ENCODE results near the gene ECT2. TPM values are rescaled to one million over a fixed set of nuclear protein-coding genes. Genes with fewer than 3 reads are reported as not detected.

Gene ECT2
- total RNA-seq, 1 experiment from 2014 or later = 25.6 TPM

DNA sequence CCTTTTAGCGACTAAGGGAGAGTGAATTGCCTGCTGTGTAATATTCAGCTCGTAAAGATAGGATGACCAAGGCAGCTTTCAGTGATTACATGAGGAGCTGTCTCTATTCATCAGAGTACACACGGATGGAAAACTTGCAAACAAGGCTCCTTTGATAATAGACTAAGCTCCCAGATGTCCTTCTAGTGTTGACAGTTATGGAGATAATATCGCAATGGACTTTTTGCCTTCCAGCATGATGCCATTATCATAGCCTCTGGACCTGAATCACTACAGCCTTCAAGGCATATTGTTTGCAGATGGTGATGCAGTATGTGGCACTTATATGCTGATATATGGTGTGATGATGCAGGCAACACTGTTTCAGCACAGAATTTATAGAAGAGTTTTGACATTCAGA is 93.9 kb downstream of the ECT2 start:
- H3K27me3 ChIP-seq (ENCODE audit: low read length) = no peaks in the 10 kb centered on the region
- H3K9me2 ChIP-seq (replicated peaks; ENCODE audit: insufficient read depth, low read length) = no peaks in the 10 kb centered on the region
- 0 out of 2 replicates have a peak, but pooled peaks cover 3% of the 10 kb centered on the region for H3K4me1 ChIP-seq (ENCODE audit: low read length)
- no peak overlapping the region for H3K4me3 ChIP-seq (ENCODE audit: low read length)
- no peaks in the 10 kb centered on the region for H3K9me3 ChIP-seq (ENCODE audit: low read length)
- H3K27ac ChIP-seq (ENCODE audit: low read length) = no peak overlapping the region
- H3K79me2 ChIP-seq (ENCODE audit: low read length) = no peaks in the 10 kb centered on the region
- H3K9ac ChIP-seq (ENCODE audit: low read length) = no peak overlapping the region
- no peaks in the 10 kb centered on the region for H4K20me1 ChIP-seq (ENCODE audit: insufficient read depth, low read depth, low read length)
- H3K4me2 ChIP-seq (ENCODE audit: low read depth, low read length, poor library complexity, severe bottlenecking) = no peak overlapping the region
- DNase-seq = no peak
- no peak overlapping the region for H2AFZ ChIP-seq (ENCODE audit: low read length)
- no peaks in the 10 kb centered on the region for H3K36me3 ChIP-seq (ENCODE audit: insufficient read depth, low read length)

DNA sequence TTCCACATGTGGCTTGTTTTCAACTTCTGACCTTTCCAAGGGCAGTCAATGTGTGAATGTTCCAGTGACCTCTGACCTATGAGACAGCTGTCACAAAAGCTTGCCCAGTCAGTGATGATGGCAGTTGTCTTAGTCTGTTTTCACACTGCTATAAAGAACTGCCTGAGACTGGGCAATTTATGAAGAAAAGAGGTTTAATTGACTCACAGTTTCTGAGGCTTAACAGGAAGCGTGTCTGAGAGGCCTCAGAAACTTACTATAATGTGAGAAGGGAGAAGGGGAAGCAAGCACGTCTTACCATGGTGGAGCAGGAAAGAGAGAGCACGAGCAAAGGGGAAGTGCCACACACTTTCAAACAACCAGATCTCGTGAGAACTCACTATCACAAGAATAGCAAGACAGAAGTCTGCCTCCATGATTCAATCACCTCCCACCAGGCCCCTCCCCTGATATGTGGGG is 95.6 kb downstream of the ECT2 start:
- Histone ChIP-seq H4K20me1 (ENCODE audit: insufficient read depth, low read depth, low read length) (no peaks in the 10 kb centered on the region), H3K79me2 (ENCODE audit: low read length) (no peaks in the 10 kb centered on the region), H3K4me3 (ENCODE audit: low read length) (no peak overlapping the region), H3K4me2 (ENCODE audit: low read depth, low read length, poor library complexity, severe bottlenecking) (no peak overlapping the region), H2AFZ (ENCODE audit: low read length) (no peak overlapping the region; the same call in 1 of the 2 replicates), H3K27ac (ENCODE audit: low read length) (no peak overlapping the region), H3K36me3 (ENCODE audit: insufficient read depth, low read length) (no peaks in the 10 kb centered on the region), H3K27me3 (ENCODE audit: low read length) (no peaks in the 10 kb centered on the region), H3K9me3 (ENCODE audit: low read length) (no peaks in the 10 kb centered on the region), H3K9me2 (replicated peaks; ENCODE audit: insufficient read depth, low read length) (no peaks in the 10 kb centered on the region), H3K9ac (ENCODE audit: low read length) (no peak overlapping the region), H3K4me1 (ENCODE audit: low read length) (0 out of 2 replicates have a peak, but pooled peaks cover 3% of the 10 kb centered on the region)
- peak; percentile 49 for DNase-seq

DNA sequence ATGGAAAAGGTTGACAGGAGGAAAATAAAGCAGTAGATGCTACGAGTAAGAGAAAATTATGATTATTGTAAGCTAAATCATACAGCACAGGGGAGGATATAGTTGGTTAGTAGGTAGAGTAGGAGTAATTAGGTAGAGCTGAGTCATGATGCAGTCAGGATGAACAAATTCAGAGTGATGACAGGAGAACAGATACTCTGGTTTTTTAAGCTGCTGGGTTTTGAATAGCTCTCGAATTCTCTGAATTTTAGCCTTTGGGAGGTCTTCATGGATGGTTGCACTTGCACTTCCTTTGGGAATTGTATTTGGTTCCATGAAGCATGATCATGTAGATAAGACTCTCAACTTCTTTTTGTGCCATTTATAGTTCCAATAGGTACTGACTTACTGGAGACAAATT is 96.2 kb downstream of the ECT2 start:
- Histone ChIP-seq H3K36me3 (ENCODE audit: insufficient read depth, low read length) (no peaks in the 10 kb centered on the region), H4K20me1 (ENCODE audit: insufficient read depth, low read depth, low read length) (no peaks in the 10 kb centered on the region), H3K4me1 (ENCODE audit: low read length) (0 out of 2 replicates have a peak, but pooled peaks cover 3% of the 10 kb centered on the region), H3K27ac (ENCODE audit: low read length) (no peak overlapping the region), H3K27me3 (ENCODE audit: low read length) (no peaks in the 10 kb centered on the region), H3K9ac (ENCODE audit: low read length) (no peak overlapping the region), H3K4me2 (ENCODE audit: low read depth, low read length, poor library complexity, severe bottlenecking) (no peak overlapping the region), H3K9me2 (replicated peaks; ENCODE audit: insufficient read depth, low read length) (no peaks in the 10 kb centered on the region), H3K9me3 (ENCODE audit: low read length) (no peaks in the 10 kb centered on the region), H3K4me3 (ENCODE audit: low read length) (no peak overlapping the region), H2AFZ (ENCODE audit: low read length) (no peak overlapping the region), H3K79me2 (ENCODE audit: low read length) (no peaks in the 10 kb centered on the region)
- no peak for DNase-seq

DNA sequence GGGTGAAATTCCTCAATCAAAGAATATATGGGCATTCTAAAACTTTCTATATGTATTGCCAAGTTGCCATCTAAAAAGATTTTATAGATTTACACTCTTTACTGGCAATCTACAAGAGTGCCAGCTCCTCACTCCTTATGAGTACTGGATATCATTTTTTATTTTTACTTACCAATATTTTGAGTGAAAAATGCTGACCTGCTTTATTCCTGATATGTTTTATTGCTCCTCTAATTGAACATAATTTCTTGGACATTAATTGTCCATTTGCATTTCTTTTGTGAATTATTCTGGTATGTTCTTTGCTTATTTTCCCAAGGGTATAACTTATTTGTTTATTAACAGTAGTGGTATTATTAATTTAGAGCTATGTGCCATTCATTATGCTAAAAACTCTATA is 96.8 kb downstream of the ECT2 start:
- no peak for DNase-seq

DNA sequence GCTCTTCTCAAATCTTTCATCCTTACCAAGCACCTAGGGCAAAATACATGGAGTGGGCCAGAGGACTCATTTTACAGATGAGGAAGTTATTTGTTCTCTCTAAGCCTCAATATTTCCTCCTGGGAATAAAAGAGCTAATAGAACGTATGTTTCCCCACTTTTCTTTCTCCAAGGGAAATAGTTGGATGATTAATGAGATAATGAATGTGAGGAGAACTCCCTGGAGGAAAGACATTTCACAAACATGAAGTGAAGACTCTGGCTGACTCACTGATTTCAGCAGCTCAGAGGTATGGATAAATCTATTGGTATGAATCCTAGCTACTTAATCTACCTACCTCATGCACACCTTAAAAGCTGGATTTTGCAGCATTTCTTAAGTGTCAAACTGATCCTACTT is 98.4 kb downstream of the ECT2 start:
- Histone ChIP-seq H3K4me1 (ENCODE audit: low read length) (0 out of 2 replicates have a peak, but pooled peaks cover 3% of the 10 kb centered on the region), H3K36me3 (ENCODE audit: insufficient read depth, low read length) (no peaks in the 10 kb centered on the region), H2AFZ (ENCODE audit: low read length) (no peak overlapping the region), H3K4me3 (ENCODE audit: low read length) (no peak overlapping the region), H3K27me3 (ENCODE audit: low read length) (no peaks in the 10 kb centered on the region), H3K9ac (ENCODE audit: low read length) (no peak overlapping the region), H3K4me2 (ENCODE audit: low read depth, low read length, poor library complexity, severe bottlenecking) (no peak overlapping the region), H4K20me1 (ENCODE audit: insufficient read depth, low read depth, low read length) (no peaks in the 10 kb centered on the region), H3K9me3 (ENCODE audit: low read length) (no peaks in the 10 kb centered on the region), H3K27ac (ENCODE audit: low read length) (no peak overlapping the region), H3K79me2 (ENCODE audit: low read length) (no peaks in the 10 kb centered on the region), H3K9me2 (replicated peaks; ENCODE audit: insufficient read depth, low read length) (no peaks in the 10 kb centered on the region)
- DNase-seq = no peak

More for the DNA sequence above, 96.8 kb downstream of the ECT2 start:
- Histone ChIP-seq H3K9me2 (replicated peaks; ENCODE audit: insufficient read depth, low read length) (no peaks in the 10 kb centered on the region), H3K9me3 (ENCODE audit: low read length) (no peaks in the 10 kb centered on the region), H3K9ac (ENCODE audit: low read length) (no peak overlapping the region), H3K27ac (ENCODE audit: low read length) (no peak overlapping the region), H3K4me1 (ENCODE audit: low read length) (0 out of 2 replicates have a peak, but pooled peaks cover 3% of the 10 kb centered on the region), H3K79me2 (ENCODE audit: low read length) (no peaks in the 10 kb centered on the region), H4K20me1 (ENCODE audit: insufficient read depth, low read depth, low read length) (no peaks in the 10 kb centered on the region), H3K4me3 (ENCODE audit: low read length) (no peak overlapping the region), H3K36me3 (ENCODE audit: insufficient read depth, low read length) (no peaks in the 10 kb centered on the region), H2AFZ (ENCODE audit: low read length) (no peak overlapping the region), H3K4me2 (ENCODE audit: low read depth, low read length, poor library complexity, severe bottlenecking) (no peak overlapping the region), H3K27me3 (ENCODE audit: low read length) (no peaks in the 10 kb centered on the region)

DNA sequence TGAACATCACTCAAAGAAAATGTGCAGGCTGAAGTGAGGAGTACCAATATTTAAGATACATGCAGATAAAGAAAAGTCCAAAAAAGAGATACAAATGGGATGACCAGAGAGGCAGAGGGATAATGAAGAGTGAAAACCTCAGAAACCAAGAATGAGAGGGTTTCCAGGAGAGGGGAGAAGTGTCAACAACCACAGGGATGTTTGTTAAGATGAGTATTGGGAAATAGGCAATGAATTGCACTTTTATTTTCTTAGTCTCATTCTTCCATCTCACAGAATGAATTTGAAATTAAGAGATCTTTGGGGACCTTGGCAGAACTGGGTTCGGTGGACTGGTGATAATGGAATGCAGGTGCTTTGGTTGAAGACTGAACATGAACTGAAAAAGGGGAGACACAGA is 102.5 kb downstream of the ECT2 start:
- no peak for DNase-seq
- Histone ChIP-seq H3K9me3 (ENCODE audit: low read length) (no peaks in the 10 kb centered on the region), H2AFZ (ENCODE audit: low read length) (no peak overlapping the region), H4K20me1 (ENCODE audit: insufficient read depth, low read depth, low read length) (no peaks in the 10 kb centered on the region), H3K9me2 (replicated peaks; ENCODE audit: insufficient read depth, low read length) (no peaks in the 10 kb centered on the region), H3K9ac (ENCODE audit: low read length) (no peak overlapping the region), H3K27me3 (ENCODE audit: low read length) (no peaks in the 10 kb centered on the region), H3K4me2 (ENCODE audit: low read depth, low read length, poor library complexity, severe bottlenecking) (no peak overlapping the region), H3K27ac (ENCODE audit: low read length) (no peak overlapping the region), H3K4me1 (ENCODE audit: low read length) (no peaks in the 10 kb centered on the region), H3K4me3 (ENCODE audit: low read length) (no peak overlapping the region), H3K79me2 (ENCODE audit: low read length) (no peaks in the 10 kb centered on the region), H3K36me3 (ENCODE audit: insufficient read depth, low read length) (no peaks in the 10 kb centered on the region)

DNA sequence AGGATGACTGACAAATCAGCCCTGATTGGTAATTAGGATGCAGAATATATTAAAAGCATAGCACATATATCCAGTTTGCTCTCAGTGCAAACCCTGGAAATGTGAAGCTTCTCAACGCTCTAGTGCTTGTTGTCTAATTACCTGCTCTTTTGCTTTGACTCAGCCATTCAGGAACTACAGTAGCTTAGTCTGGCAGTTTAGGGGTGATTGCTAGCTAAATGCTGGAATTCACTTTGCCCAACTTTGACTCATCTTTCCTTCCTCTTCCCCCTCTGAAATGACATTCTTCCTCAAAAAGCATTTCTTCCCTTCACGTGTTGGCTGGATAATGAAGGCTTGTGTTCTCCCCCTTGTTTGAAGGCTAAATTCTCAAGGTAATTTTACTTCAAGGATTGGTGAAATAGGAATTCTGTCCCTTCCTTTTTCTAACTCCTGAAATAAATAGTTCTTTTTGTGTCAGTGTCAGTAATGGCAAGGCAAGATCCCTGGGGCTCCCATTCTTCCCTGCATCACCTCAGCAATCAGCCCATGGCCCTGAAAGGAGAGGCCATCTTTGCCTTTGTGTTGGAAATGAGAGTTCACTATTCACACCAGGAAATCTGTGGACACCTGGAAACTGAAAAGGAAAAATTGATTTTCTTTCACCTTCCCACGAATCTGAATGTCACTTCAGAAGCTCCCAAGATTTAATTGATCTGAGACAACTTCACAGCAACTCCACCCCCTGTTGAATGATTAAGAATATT is 103.6 kb downstream of the ECT2 start:
- no peaks in the 10 kb centered on the region for H3K27me3 ChIP-seq (ENCODE audit: low read length)
- no peaks in the 10 kb centered on the region for H3K79me2 ChIP-seq (ENCODE audit: low read length)
- no peak overlapping the region for H3K9ac ChIP-seq (ENCODE audit: low read length)
- H3K9me3 ChIP-seq (ENCODE audit: low read length) = no peaks in the 10 kb centered on the region
- no peak overlapping the region for H2AFZ ChIP-seq (ENCODE audit: low read length)
- no peaks in the 10 kb centered on the region for H4K20me1 ChIP-seq (ENCODE audit: insufficient read depth, low read depth, low read length)
- H3K36me3 ChIP-seq (ENCODE audit: insufficient read depth, low read length) = no peaks in the 10 kb centered on the region
- no peak overlapping the region for H3K4me3 ChIP-seq (ENCODE audit: low read length)
- no peaks in the 10 kb centered on the region for H3K9me2 ChIP-seq (replicated peaks; ENCODE audit: insufficient read depth, low read length)
- DNase-seq = no peak
- H3K4me2 ChIP-seq (ENCODE audit: low read depth, low read length, poor library complexity, severe bottlenecking) = no peak overlapping the region
- H3K4me1 ChIP-seq (ENCODE audit: low read length) = no peaks in the 10 kb centered on the region
- no peak overlapping the region for H3K27ac ChIP-seq (ENCODE audit: low read length)

DNA sequence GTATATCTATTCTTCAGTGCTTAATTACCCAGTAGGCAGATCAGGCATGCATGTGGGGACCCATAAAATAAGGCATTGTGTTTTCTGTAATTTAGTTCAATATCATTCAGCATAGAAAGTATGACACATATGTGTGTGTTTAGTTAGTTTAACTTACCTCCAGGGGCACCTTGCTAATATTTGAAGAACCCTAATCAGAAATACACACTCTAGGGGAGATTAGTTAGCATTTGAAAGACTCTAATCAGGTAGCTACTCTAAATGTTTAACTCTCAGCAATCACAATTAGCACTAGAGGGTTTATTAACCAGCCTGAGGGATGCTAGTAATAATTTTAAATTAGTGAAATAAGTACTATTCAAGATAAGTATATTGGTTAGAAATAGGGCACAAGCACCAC is 104.5 kb downstream of the ECT2 start:
- H3K36me3 ChIP-seq (ENCODE audit: insufficient read depth, low read length) = no peaks in the 10 kb centered on the region
- no peaks in the 10 kb centered on the region for H4K20me1 ChIP-seq (ENCODE audit: insufficient read depth, low read depth, low read length)
- no peak overlapping the region for H3K4me3 ChIP-seq (ENCODE audit: low read length)
- no peak overlapping the region for H2AFZ ChIP-seq (ENCODE audit: low read length)
- H3K9me3 ChIP-seq (ENCODE audit: low read length) = no peaks in the 10 kb centered on the region
- no peak for DNase-seq
- H3K79me2 ChIP-seq (ENCODE audit: low read length) = no peaks in the 10 kb centered on the region
- H3K27ac ChIP-seq (ENCODE audit: low read length) = no peak overlapping the region
- H3K27me3 ChIP-seq (ENCODE audit: low read length) = no peaks in the 10 kb centered on the region
- no peak overlapping the region for H3K9ac ChIP-seq (ENCODE audit: low read length)
- H3K9me2 ChIP-seq (replicated peaks; ENCODE audit: insufficient read depth, low read length) = no peaks in the 10 kb centered on the region
- no peak overlapping the region for H3K4me2 ChIP-seq (ENCODE audit: low read depth, low read length, poor library complexity, severe bottlenecking)
- H3K4me1 ChIP-seq (ENCODE audit: low read length) = no peaks in the 10 kb centered on the region

Measured in Karpas-422 (cell line).